ENCODE results near the gene SURF1. TPM values are rescaled to one million over a fixed set of nuclear protein-coding genes. Genes with fewer than 3 reads are reported as not detected.
"Not testable (repeated sequence)": the region's sequence is repeated elsewhere in the genome, so short reads cannot be mapped to it uniquely, and the experiment has no call there.

SURF1 gene
- total RNA-seq, 1 experiment from 2014 or later, result 35.6 TPM

- no peak overlapping the region for H3K4me2 ChIP-seq (ENCODE audit: low read depth, low read length, poor library complexity, severe bottlenecking)
- no peak overlapping the region for H3K4me3 ChIP-seq (ENCODE audit: low read length)
- no peaks in the 10 kb centered on the region for H3K79me2 ChIP-seq (ENCODE audit: low read length)
- no peaks in the 10 kb centered on the region for H3K27me3 ChIP-seq (ENCODE audit: low read length)
- H4K20me1 ChIP-seq (ENCODE audit: insufficient read depth, low read depth, low read length), result no peaks in the 10 kb centered on the region; the same call in 1 of the 2 replicates
- no peak overlapping the region for H3K27ac ChIP-seq (ENCODE audit: low read length)
- H3K4me1 ChIP-seq (ENCODE audit: low read length), result no peaks in the 10 kb centered on the region
- no peaks in the 10 kb centered on the region for H3K9me3 ChIP-seq (ENCODE audit: low read length)
- no peak overlapping the region for H2AFZ ChIP-seq (ENCODE audit: low read length)
- no peak overlapping the region for H3K9ac ChIP-seq (ENCODE audit: low read length)
- DNase-seq, result no peak
- no peaks in the 10 kb centered on the region for H3K9me2 ChIP-seq (replicated peaks; ENCODE audit: insufficient read depth, low read length)
- H3K36me3 ChIP-seq (ENCODE audit: insufficient read depth, low read length), result no peaks in the 10 kb centered on the region
These were observed 41.6 kb upstream of the SURF1 start for GRCh38 chr9:133397895-133398294.

- Histone ChIP-seq H3K4me2 (ENCODE audit: low read depth, low read length, poor library complexity, severe bottlenecking) (no peak overlapping the region), H4K20me1 (ENCODE audit: insufficient read depth, low read depth, low read length) (no peaks in the 10 kb centered on the region)
- no peak for DNase-seq
These were observed 41.1 kb upstream of the SURF1 start for GRCh38 chr9:133397370-133397769.

GRCh38 chr9:133396952-133397351 is 40.7 kb upstream of the SURF1 start:
- no peak overlapping the region for H3K4me3 ChIP-seq (ENCODE audit: low read length)
- H4K20me1 ChIP-seq (ENCODE audit: insufficient read depth, low read depth, low read length), result no peaks in the 10 kb centered on the region

More at GRCh38 chr9:133397370-133397769, 41.1 kb upstream of the SURF1 start:
- Histone ChIP-seq H3K36me3 (ENCODE audit: insufficient read depth, low read length) (no peaks in the 10 kb centered on the region), H2AFZ (ENCODE audit: low read length) (no peak overlapping the region), H3K79me2 (ENCODE audit: low read length) (no peaks in the 10 kb centered on the region), H3K27me3 (ENCODE audit: low read length) (no peaks in the 10 kb centered on the region), H3K9ac (ENCODE audit: low read length) (no peak overlapping the region), H3K27ac (ENCODE audit: low read length) (no peak overlapping the region), H3K9me2 (replicated peaks; ENCODE audit: insufficient read depth, low read length) (no peaks in the 10 kb centered on the region), H3K4me3 (ENCODE audit: low read length) (no peak overlapping the region), H3K9me3 (ENCODE audit: low read length) (no peaks in the 10 kb centered on the region), H3K4me1 (ENCODE audit: low read length) (no peaks in the 10 kb centered on the region)

GRCh38 chr9:133394687-133395271 is 38.5 kb upstream of the SURF1 start:
- Histone ChIP-seq H3K9me2 (replicated peaks; ENCODE audit: insufficient read depth, low read length) (no peaks in the 10 kb centered on the region), H3K9ac (ENCODE audit: low read length) (no peak overlapping the region), H4K20me1 (ENCODE audit: insufficient read depth, low read depth, low read length) (no peaks in the 10 kb centered on the region), H3K4me2 (ENCODE audit: low read depth, low read length, poor library complexity, severe bottlenecking) (no peak overlapping the region), H3K27ac (ENCODE audit: low read length) (no peak overlapping the region), H3K79me2 (ENCODE audit: low read length) (no peaks in the 10 kb centered on the region), H3K9me3 (ENCODE audit: low read length) (no peaks in the 10 kb centered on the region), H3K36me3 (ENCODE audit: insufficient read depth, low read length) (no peaks in the 10 kb centered on the region), H3K4me1 (ENCODE audit: low read length) (no peaks in the 10 kb centered on the region), H3K27me3 (ENCODE audit: low read length) (no peaks in the 10 kb centered on the region), H3K4me3 (ENCODE audit: low read length) (no peak overlapping the region), H2AFZ (ENCODE audit: low read length) (no peak overlapping the region)
- no peak for DNase-seq

More at GRCh38 chr9:133396952-133397351, 40.7 kb upstream of the SURF1 start:
- Histone ChIP-seq H3K9me3 (ENCODE audit: low read length) (no peaks in the 10 kb centered on the region), H3K27ac (ENCODE audit: low read length) (no peak overlapping the region), H3K79me2 (ENCODE audit: low read length) (no peaks in the 10 kb centered on the region), H3K27me3 (ENCODE audit: low read length) (no peaks in the 10 kb centered on the region), H3K4me2 (ENCODE audit: low read depth, low read length, poor library complexity, severe bottlenecking) (no peak overlapping the region), H3K9me2 (replicated peaks; ENCODE audit: insufficient read depth, low read length) (no peaks in the 10 kb centered on the region), H3K36me3 (ENCODE audit: insufficient read depth, low read length) (no peaks in the 10 kb centered on the region), H3K9ac (ENCODE audit: low read length) (no peak overlapping the region), H2AFZ (ENCODE audit: low read length) (no peak overlapping the region), H3K4me1 (ENCODE audit: low read length) (no peaks in the 10 kb centered on the region)
- peak; percentile 53 for DNase-seq

- H3K9me3 ChIP-seq (ENCODE audit: low read length), result no peaks in the 10 kb centered on the region
- no peak overlapping the region for H3K4me3 ChIP-seq (ENCODE audit: low read length)
- no peaks in the 10 kb centered on the region for H3K4me1 ChIP-seq (ENCODE audit: low read length)
- DNase-seq, result no peak
- no peaks in the 10 kb centered on the region for H3K36me3 ChIP-seq (ENCODE audit: insufficient read depth, low read length)
- H4K20me1 ChIP-seq (ENCODE audit: insufficient read depth, low read depth, low read length), result no peaks in the 10 kb centered on the region
- no peak overlapping the region for H3K4me2 ChIP-seq (ENCODE audit: low read depth, low read length, poor library complexity, severe bottlenecking)
- H2AFZ ChIP-seq (ENCODE audit: low read length), result no peak overlapping the region
- H3K27ac ChIP-seq (ENCODE audit: low read length), result no peak overlapping the region
- no peaks in the 10 kb centered on the region for H3K27me3 ChIP-seq (ENCODE audit: low read length)
- no peaks in the 10 kb centered on the region for H3K79me2 ChIP-seq (ENCODE audit: low read length)
- H3K9me2 ChIP-seq (replicated peaks; ENCODE audit: insufficient read depth, low read length), result no peaks in the 10 kb centered on the region
- H3K9ac ChIP-seq (ENCODE audit: low read length), result no peak overlapping the region
These were observed 37.1 kb upstream of the SURF1 start for GRCh38 chr9:133393399-133393798.

- H3K9ac ChIP-seq (ENCODE audit: low read length); H3K27me3 ChIP-seq (ENCODE audit: low read length); H3K27ac ChIP-seq (ENCODE audit: low read length); H3K9me2 ChIP-seq (replicated peaks; ENCODE audit: insufficient read depth, low read length); H3K4me2 ChIP-seq (ENCODE audit: low read depth, low read length, poor library complexity, severe bottlenecking); H3K4me1 ChIP-seq (ENCODE audit: low read length); H3K9me3 ChIP-seq (ENCODE audit: low read length); H3K36me3 ChIP-seq (ENCODE audit: insufficient read depth, low read length); H3K79me2 ChIP-seq (ENCODE audit: low read length); H4K20me1 ChIP-seq (ENCODE audit: insufficient read depth, low read depth, low read length); H3K4me3 ChIP-seq (ENCODE audit: low read length); H2AFZ ChIP-seq (ENCODE audit: low read length); DNase-seq: not testable (repeated sequence)
These were observed 36.0 kb upstream of the SURF1 start for GRCh38 chr9:133392308-133392707.

- not testable (repeated sequence) for H3K4me1 ChIP-seq (ENCODE audit: low read length); H3K27me3 ChIP-seq (ENCODE audit: low read length); H3K9me3 ChIP-seq (ENCODE audit: low read length); H3K4me2 ChIP-seq (ENCODE audit: low read depth, low read length, poor library complexity, severe bottlenecking); DNase-seq; H3K9me2 ChIP-seq (replicated peaks; ENCODE audit: insufficient read depth, low read length); H3K4me3 ChIP-seq (ENCODE audit: low read length); H3K36me3 ChIP-seq (ENCODE audit: insufficient read depth, low read length); H3K9ac ChIP-seq (ENCODE audit: low read length); H2AFZ ChIP-seq (ENCODE audit: low read length); H3K27ac ChIP-seq (ENCODE audit: low read length); H3K79me2 ChIP-seq (ENCODE audit: low read length); H4K20me1 ChIP-seq (ENCODE audit: insufficient read depth, low read depth, low read length)
These were observed 35.2 kb upstream of the SURF1 start for GRCh38 chr9:133391449-133391848.

GRCh38 chr9:133390713-133391112 is 34.4 kb upstream of the SURF1 start:
- Histone ChIP-seq H3K4me2 (ENCODE audit: low read depth, low read length, poor library complexity, severe bottlenecking) (no peak overlapping the region), H3K9me3 (ENCODE audit: low read length) (no peaks in the 10 kb centered on the region), H3K9ac (ENCODE audit: low read length) (no peak overlapping the region), H3K4me3 (ENCODE audit: low read length) (no peak overlapping the region), H3K9me2 (replicated peaks; ENCODE audit: insufficient read depth, low read length) (no peaks in the 10 kb centered on the region), H3K79me2 (ENCODE audit: low read length) (no peaks in the 10 kb centered on the region), H4K20me1 (ENCODE audit: insufficient read depth, low read depth, low read length) (no peaks in the 10 kb centered on the region), H3K36me3 (ENCODE audit: insufficient read depth, low read length) (no peaks in the 10 kb centered on the region), H3K27me3 (ENCODE audit: low read length) (no peaks in the 10 kb centered on the region), H2AFZ (ENCODE audit: low read length) (no peak overlapping the region), H3K4me1 (ENCODE audit: low read length) (no peaks in the 10 kb centered on the region), H3K27ac (ENCODE audit: low read length) (no peak overlapping the region)
- no peak for DNase-seq

GRCh38 chr9:133389562-133389961 is 33.3 kb upstream of the SURF1 start:
- no peaks in the 10 kb centered on the region for H3K36me3 ChIP-seq (ENCODE audit: insufficient read depth, low read length)
- no peaks in the 10 kb centered on the region for H4K20me1 ChIP-seq (ENCODE audit: insufficient read depth, low read depth, low read length)
- DNase-seq, result no peak
- H3K4me3 ChIP-seq (ENCODE audit: low read length), result no peak overlapping the region
- no peaks in the 10 kb centered on the region for H3K9me2 ChIP-seq (replicated peaks; ENCODE audit: insufficient read depth, low read length)
- no peak overlapping the region for H3K4me2 ChIP-seq (ENCODE audit: low read depth, low read length, poor library complexity, severe bottlenecking)
- no peaks in the 10 kb centered on the region for H3K9me3 ChIP-seq (ENCODE audit: low read length)
- H3K9ac ChIP-seq (ENCODE audit: low read length), result no peak overlapping the region
- H2AFZ ChIP-seq (ENCODE audit: low read length), result no peak overlapping the region
- no peaks in the 10 kb centered on the region for H3K79me2 ChIP-seq (ENCODE audit: low read length)
- no peaks in the 10 kb centered on the region for H3K27me3 ChIP-seq (ENCODE audit: low read length)
- no peaks in the 10 kb centered on the region for H3K4me1 ChIP-seq (ENCODE audit: low read length)
- H3K27ac ChIP-seq (ENCODE audit: low read length), result no peak overlapping the region

Data from Karpas-422 (cell line).